Osteocyte (in vitro differentiated cells): ENCODE results near the gene C11orf24. TPM values are rescaled to one million over a fixed set of nuclear protein-coding genes. Genes with fewer than 3 reads are reported as not detected.

ENCODE experiments used
- DNase-seq: peaks from one replicate; pipeline ENCODE4 v3.0.0; 2021; ENCODE audit warnings: mixed read lengths; ENCODE audit not compliant: unreplicated experiment; ENCODE audit errors: extremely low spot score
- H3K27ac Mint-ChIP-seq: one replicate; pipeline ENCODE4 v1.8.0; 2021; ENCODE audit warnings: mild to moderate bottlenecking, mixed read lengths; ENCODE audit not compliant: unreplicated experiment
- H3K27me3 Mint-ChIP-seq: one replicate; pipeline ENCODE4 v1.8.0; 2021; ENCODE audit warnings: mixed read lengths; ENCODE audit not compliant: unreplicated experiment
- H3K36me3 Mint-ChIP-seq: one replicate; pipeline ENCODE4 v1.8.0; 2021; ENCODE audit warnings: mixed read lengths; ENCODE audit not compliant: unreplicated experiment
- H3K4me1 Mint-ChIP-seq: one replicate; pipeline ENCODE4 v1.8.0; 2021; ENCODE audit warnings: mixed read lengths; ENCODE audit not compliant: unreplicated experiment
- H3K4me3 Mint-ChIP-seq: one replicate; pipeline ENCODE4 v1.8.0; 2021; ENCODE audit warnings: mild to moderate bottlenecking, moderate library complexity, mixed read lengths; ENCODE audit not compliant: unreplicated experiment
- H3K9me3 Mint-ChIP-seq: one replicate; pipeline ENCODE4 v1.8.0; 2021; ENCODE audit warnings: mixed read lengths; ENCODE audit not compliant: unreplicated experiment
- long read RNA-seq: library from polyadenylated mRNA; unstranded; transcript quantifications from one replicate; pipeline ENCODE4 v2.0.0, GENCODE V29; 2021
- total RNA-seq: library from RNA; stranded (reverse); gene quantifications from 2 replicates; pipeline ENCODE4 v1.2.1, GENCODE V29; 2021
- TF ChIP-seq, protein P1 (sequence below): fragments of 200-600 bp; sonication (generic); IDR thresholded peaks from 2 replicates; pipeline ENCODE4 v1.5.0; 2021; ENCODE audit warnings: antibody characterized with exemption, mild to moderate bottlenecking, moderate library complexity

The C11orf24 gene
- 70.1 and 80.9 TPM in 2 replicates for total RNA-seq
- long read RNA-seq, transcript C11orf24-201 (4 exons, 2,063 nt), result major isoform, 8 of 16 reads
- long read RNA-seq, partial matches to known transcripts, result 0 of 16 reads
- long read RNA-seq, other reads (novel, unspliced or antisense), result 8 of 16 reads

DNA sequence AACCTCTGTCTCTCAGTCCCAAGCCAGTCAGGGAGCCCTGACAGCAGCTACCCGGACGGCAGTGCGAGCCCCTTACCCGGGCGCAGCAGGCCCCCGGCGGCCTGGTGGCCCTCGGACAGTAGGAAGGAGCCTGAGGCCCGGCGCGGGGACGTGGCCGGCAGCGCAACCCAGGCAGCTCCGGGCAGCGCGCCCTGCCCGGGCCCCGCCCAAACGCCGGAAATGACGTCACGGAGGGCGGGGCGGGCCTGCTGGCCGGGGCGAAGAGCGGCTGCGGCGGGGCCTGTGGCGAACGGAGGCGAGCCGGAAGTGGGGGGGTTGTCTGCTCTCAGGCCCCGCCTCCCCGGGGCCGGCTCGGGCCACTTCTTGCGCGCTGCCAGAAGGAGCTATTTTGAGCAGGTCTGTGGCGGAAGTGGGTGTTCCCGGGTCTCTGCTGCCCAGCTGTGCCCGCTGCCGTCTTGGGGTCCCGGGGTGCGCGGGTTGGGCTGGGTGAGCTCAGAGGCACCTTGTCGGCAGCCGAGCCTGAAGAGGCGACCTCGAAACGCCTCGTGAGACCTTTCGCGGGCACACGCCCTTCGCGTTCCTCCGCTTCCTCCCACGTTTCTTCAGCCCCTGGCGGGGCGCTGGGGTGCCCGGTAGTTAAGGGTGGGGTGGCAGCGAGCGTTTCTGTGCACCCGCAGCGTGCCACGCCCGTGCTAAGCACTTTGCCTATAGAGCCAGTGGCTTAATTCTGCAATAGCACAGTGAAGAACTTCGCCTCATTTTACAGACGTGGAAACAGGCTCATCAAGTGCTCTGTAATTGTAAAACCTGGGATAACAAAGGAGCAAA lies at the start of gene C11orf24:
Gene C11orf24 (minus strand): TSS at position 193 of the 828 bp plus-strand sequence. CDS start 8,206 bp downstream, outside the sequence.
- peaks cover 33% of the 10 kb centered on the region for H3K4me1 Mint-ChIP-seq
- H3K4me3 Mint-ChIP-seq, result peak within 1 kb of the TSS; percentile 96
- TF ChIP-seq, protein P1, sequence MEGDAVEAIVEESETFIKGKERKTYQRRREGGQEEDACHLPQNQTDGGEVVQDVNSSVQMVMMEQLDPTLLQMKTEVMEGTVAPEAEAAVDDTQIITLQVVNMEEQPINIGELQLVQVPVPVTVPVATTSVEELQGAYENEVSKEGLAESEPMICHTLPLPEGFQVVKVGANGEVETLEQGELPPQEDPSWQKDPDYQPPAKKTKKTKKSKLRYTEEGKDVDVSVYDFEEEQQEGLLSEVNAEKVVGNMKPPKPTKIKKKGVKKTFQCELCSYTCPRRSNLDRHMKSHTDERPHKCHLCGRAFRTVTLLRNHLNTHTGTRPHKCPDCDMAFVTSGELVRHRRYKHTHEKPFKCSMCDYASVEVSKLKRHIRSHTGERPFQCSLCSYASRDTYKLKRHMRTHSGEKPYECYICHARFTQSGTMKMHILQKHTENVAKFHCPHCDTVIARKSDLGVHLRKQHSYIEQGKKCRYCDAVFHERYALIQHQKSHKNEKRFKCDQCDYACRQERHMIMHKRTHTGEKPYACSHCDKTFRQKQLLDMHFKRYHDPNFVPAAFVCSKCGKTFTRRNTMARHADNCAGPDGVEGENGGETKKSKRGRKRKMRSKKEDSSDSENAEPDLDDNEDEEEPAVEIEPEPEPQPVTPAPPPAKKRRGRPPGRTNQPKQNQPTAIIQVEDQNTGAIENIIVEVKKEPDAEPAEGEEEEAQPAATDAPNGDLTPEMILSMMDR, result no peak
- H3K27me3 Mint-ChIP-seq, result no peaks in the 10 kb centered on the region
- H3K9me3 Mint-ChIP-seq, result no peaks in the 10 kb centered on the region
- peak within 1 kb of the TSS; percentile 97 for H3K27ac Mint-ChIP-seq
- peak; percentile 98 for DNase-seq
- peaks cover 9% of the 10 kb centered on the region for H3K36me3 Mint-ChIP-seq

DNA sequence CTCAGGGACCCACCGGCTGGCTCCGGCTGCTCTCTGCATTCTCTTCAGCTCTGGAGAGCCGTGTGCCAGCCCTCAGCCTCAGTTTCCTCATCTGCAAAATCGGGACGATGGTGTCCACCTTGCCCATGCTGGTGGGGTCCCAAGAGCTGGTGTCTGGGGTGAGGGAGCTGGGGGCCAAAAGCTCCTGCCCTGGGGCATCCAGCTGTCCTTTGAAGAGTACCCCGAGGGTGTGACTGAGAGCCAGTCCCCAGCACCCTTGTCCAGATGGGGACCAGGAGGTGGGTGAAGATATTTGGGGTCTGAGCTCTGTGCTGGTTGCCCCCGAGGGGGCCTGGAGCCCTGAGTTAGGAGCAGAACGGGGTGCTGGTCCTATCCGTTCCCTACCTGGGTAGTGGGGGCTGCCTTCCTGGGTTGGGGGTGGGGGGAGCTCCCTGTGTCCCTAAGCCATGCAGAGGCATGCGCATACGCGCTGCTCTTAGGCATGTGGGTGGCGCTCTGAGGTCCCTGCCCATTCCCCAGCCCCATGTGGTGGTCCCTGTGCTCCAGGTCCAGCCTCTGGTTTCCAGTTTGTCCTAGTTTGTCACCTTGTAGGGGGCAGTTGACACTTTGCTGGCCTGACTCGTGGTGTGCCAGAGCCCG lies 45.5 kb upstream of the C11orf24 start:
- peaks cover 14% of the 10 kb centered on the region for H3K36me3 Mint-ChIP-seq
- TF ChIP-seq, protein P1, result no peak
- no peaks in the 10 kb centered on the region for H3K9me3 Mint-ChIP-seq
- peak overlapping the region; percentile 66 for H3K4me3 Mint-ChIP-seq
- no peaks in the 10 kb centered on the region for H3K27me3 Mint-ChIP-seq
- H3K27ac Mint-ChIP-seq, result peak overlapping the region; percentile 87
- peaks cover 58% of the 10 kb centered on the region for H3K4me1 Mint-ChIP-seq
- DNase-seq, result no peak

DNA sequence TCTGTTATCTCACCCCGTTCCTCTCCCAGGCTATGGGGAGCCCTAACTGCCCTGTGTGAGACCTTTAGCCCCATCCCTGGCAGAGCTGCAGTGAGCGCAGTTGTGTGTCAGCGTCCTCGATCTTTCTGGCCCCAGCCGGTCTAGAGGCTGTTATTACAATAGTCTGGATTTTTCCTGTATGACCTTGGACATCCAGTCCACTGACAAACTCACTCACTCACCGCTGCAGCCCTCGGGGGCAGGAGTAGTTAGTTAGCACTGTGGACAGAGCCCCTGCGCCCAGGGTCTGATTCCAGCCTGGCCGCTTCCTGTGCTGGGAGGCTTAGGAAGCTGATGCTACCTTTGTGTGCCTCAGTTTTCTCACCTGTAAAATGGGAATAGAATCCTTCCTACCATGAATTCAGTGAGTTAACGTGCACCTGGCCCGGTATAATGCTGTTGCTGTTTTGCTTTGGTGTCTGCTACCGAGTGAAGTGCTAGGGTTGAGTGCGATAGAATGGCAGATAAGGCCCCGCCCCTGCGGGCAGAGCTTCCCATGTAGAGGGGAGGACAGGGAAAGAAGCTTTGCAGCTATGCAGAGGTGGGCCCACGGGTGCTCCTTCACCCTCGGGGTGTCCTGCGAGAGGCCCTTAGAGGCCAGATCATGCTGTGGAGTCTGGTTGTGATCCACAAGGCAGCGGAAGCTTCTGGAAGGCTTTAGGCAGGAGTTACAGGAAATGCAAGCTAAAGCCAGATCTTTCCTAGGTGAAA lies 43.6 kb upstream of the C11orf24 start:
- H3K4me3 Mint-ChIP-seq, result peak overlapping the region; percentile 91

DNA sequence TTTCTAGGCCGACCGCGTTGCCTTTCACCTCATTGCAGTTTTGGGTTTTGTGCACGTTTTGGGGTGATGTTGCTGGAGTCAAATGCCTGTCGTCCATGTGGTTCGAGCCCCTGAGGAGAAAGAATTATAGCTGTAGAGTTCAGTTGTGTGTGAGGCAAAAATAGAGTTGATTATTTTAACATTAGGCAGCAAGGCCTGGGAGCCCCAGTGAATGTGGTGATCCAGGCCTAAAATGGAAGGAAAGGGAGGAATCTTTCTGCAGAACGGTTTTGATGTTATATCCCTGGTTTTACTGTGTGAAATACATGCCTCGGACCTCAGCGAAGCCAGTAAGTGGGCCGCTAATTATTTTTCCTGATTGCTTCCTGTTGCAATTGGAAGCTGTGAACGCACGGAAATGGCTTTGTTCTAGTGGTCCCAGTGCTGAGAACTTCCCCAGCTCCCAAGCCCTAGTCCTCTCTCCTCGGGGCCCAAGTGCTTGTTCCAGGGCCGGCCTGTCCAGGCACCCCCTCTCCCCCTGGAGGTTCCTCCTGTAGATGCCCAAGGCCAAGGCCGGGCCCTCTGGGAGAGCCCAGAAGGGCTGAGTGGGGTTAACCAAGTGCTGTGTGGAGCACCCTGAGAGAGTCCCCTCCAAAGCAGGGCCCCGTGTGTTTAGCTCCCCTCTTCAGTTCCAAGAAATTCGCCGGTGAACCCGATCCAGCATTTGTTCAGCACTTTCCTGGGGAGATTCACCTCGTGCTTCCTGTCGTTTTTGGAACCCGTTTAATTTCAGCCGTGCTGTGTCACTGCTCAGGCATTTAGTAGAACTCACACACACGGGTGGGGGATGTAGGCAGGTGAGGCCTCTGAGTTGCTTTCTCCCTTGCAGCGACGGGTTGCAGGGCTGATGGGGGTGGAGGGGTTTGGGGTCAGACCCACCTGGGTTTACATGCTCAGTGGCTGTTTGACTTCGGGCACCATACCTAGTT lies 42.7 kb upstream of the C11orf24 start:
- TF ChIP-seq, protein P1, result no peak
- Mint-ChIP-seq H3K9me3 (no peaks in the 10 kb centered on the region), H3K36me3 (no peaks in the 10 kb centered on the region), H3K4me1 (peaks cover 61% of the 10 kb centered on the region), H3K27ac (peak overlapping the region; percentile 94), H3K27me3 (no peaks in the 10 kb centered on the region), H3K4me3 (peak overlapping the region; percentile 91)
- DNase-seq, result no peak

More for the DNA sequence above, 43.6 kb upstream of the C11orf24 start:
- Mint-ChIP-seq H3K4me1 (peaks cover 57% of the 10 kb centered on the region), H3K9me3 (no peaks in the 10 kb centered on the region), H3K27me3 (no peaks in the 10 kb centered on the region), H3K36me3 (no peaks in the 10 kb centered on the region), H3K27ac (peak overlapping the region; percentile 94)
- no peak for DNase-seq
- TF ChIP-seq, protein P1, result no peak
